Measurements from ENCODE around the gene ZFC3H1. TPM values are rescaled to one million over a fixed set of nuclear protein-coding genes. Genes with fewer than 3 reads are reported as not detected.

The ZFC3H1 gene
- total and polyA plus RNA-seq, 9 of the 15 experiments (the other 6 are each of a cell fraction or from before 2014, with no cell fraction given): 14.8 to 80.5 (median 22.1) TPM

DNA sequence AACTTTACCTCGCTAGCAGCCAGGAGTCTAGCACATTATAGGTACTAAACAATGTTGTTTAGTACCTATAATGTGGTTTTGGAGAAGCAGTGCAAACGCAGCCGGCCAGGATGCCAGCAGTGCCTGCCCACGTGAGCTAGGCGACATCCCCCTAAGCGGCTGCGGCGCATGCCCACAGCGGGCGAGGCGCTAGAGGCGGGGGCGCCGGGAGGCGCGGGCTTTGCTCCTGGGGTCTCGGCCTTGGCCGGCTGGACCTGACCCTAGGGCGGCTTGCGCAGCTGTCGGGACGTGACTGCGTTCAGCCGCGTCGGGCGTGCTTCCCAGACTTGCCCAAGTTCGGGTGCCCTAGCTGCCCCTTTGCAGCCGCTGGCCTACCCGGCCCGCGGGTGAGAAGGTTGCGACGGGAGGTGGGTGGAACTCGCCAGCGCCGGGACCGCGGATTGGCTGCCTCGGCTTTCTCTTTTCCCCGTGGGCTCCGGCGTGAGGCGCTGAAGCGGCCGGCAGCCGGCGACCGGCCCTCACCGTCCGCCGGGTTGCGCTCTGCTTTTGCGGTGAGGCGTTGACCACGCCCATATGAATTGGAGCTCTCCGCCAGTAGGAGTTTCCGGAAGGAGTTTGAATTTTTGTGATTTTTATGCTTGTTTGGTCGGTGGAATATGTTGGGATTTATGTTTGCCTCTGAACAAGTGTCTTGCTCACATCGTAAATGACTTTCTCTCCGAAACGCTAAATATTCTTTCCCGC, 22.4 kb upstream of the ZFC3H1 start, which contains the start of gene TMEM19 (continued):
- TF ChIP-seq, protein P1, sequence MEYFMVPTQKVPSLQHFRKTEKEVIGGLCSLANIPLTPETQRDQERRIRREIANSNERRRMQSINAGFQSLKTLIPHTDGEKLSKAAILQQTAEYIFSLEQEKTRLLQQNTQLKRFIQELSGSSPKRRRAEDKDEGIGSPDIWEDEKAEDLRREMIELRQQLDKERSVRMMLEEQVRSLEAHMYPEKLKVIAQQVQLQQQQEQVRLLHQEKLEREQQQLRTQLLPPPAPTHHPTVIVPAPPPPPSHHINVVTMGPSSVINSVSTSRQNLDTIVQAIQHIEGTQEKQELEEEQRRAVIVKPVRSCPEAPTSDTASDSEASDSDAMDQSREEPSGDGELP (CRISPR knock-in tag; IDR thresholded peaks at IDR 0.05; ENCODE audit: borderline replicate concordance): peak; percentile 82
- TF ChIP-seq, protein P2, sequence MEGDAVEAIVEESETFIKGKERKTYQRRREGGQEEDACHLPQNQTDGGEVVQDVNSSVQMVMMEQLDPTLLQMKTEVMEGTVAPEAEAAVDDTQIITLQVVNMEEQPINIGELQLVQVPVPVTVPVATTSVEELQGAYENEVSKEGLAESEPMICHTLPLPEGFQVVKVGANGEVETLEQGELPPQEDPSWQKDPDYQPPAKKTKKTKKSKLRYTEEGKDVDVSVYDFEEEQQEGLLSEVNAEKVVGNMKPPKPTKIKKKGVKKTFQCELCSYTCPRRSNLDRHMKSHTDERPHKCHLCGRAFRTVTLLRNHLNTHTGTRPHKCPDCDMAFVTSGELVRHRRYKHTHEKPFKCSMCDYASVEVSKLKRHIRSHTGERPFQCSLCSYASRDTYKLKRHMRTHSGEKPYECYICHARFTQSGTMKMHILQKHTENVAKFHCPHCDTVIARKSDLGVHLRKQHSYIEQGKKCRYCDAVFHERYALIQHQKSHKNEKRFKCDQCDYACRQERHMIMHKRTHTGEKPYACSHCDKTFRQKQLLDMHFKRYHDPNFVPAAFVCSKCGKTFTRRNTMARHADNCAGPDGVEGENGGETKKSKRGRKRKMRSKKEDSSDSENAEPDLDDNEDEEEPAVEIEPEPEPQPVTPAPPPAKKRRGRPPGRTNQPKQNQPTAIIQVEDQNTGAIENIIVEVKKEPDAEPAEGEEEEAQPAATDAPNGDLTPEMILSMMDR (IDR thresholded peaks at IDR 0.05 in 2 of 3, conservative IDR thresholded peaks at IDR 0.05 in 1 of 3; ENCODE audit: insufficient read depth in 2 of 3, low read depth in 1 of 3, low read length in 3 of 3): peak; percentile 53 to 91 (median 71)
- TF ChIP-seq YY1 (IDR thresholded peaks at IDR 0.05; ENCODE audit: borderline replicate concordance in 1 of 3, control insufficient read depth in 1 of 3, extremely low read depth in 1 of 3, insufficient read depth in 3 of 3, insufficient read length in 1 of 3, insufficient replicate concordance in 2 of 3, low read depth in 1 of 3, low read length in 2 of 3) (peak in 1 of 3 experiments; percentile 40), ZFX (CRISPR knock-in tag; IDR thresholded peaks at IDR 0.05) (peak; percentile 98), CHD1 (IDR thresholded peaks at IDR 0.05; ENCODE audit: low read length) (peak; percentile 36), ZBTB7A (IDR thresholded peaks at IDR 0.05; ENCODE audit: borderline replicate concordance, control insufficient read depth, low read depth, low read length) (peak; percentile 83), HNRNPLL (IDR thresholded peaks at IDR 0.05; ENCODE audit: low read depth, low read length, poor library complexity, severe bottlenecking) (peak; percentile 87)
- TF ChIP-seq, protein P3, sequence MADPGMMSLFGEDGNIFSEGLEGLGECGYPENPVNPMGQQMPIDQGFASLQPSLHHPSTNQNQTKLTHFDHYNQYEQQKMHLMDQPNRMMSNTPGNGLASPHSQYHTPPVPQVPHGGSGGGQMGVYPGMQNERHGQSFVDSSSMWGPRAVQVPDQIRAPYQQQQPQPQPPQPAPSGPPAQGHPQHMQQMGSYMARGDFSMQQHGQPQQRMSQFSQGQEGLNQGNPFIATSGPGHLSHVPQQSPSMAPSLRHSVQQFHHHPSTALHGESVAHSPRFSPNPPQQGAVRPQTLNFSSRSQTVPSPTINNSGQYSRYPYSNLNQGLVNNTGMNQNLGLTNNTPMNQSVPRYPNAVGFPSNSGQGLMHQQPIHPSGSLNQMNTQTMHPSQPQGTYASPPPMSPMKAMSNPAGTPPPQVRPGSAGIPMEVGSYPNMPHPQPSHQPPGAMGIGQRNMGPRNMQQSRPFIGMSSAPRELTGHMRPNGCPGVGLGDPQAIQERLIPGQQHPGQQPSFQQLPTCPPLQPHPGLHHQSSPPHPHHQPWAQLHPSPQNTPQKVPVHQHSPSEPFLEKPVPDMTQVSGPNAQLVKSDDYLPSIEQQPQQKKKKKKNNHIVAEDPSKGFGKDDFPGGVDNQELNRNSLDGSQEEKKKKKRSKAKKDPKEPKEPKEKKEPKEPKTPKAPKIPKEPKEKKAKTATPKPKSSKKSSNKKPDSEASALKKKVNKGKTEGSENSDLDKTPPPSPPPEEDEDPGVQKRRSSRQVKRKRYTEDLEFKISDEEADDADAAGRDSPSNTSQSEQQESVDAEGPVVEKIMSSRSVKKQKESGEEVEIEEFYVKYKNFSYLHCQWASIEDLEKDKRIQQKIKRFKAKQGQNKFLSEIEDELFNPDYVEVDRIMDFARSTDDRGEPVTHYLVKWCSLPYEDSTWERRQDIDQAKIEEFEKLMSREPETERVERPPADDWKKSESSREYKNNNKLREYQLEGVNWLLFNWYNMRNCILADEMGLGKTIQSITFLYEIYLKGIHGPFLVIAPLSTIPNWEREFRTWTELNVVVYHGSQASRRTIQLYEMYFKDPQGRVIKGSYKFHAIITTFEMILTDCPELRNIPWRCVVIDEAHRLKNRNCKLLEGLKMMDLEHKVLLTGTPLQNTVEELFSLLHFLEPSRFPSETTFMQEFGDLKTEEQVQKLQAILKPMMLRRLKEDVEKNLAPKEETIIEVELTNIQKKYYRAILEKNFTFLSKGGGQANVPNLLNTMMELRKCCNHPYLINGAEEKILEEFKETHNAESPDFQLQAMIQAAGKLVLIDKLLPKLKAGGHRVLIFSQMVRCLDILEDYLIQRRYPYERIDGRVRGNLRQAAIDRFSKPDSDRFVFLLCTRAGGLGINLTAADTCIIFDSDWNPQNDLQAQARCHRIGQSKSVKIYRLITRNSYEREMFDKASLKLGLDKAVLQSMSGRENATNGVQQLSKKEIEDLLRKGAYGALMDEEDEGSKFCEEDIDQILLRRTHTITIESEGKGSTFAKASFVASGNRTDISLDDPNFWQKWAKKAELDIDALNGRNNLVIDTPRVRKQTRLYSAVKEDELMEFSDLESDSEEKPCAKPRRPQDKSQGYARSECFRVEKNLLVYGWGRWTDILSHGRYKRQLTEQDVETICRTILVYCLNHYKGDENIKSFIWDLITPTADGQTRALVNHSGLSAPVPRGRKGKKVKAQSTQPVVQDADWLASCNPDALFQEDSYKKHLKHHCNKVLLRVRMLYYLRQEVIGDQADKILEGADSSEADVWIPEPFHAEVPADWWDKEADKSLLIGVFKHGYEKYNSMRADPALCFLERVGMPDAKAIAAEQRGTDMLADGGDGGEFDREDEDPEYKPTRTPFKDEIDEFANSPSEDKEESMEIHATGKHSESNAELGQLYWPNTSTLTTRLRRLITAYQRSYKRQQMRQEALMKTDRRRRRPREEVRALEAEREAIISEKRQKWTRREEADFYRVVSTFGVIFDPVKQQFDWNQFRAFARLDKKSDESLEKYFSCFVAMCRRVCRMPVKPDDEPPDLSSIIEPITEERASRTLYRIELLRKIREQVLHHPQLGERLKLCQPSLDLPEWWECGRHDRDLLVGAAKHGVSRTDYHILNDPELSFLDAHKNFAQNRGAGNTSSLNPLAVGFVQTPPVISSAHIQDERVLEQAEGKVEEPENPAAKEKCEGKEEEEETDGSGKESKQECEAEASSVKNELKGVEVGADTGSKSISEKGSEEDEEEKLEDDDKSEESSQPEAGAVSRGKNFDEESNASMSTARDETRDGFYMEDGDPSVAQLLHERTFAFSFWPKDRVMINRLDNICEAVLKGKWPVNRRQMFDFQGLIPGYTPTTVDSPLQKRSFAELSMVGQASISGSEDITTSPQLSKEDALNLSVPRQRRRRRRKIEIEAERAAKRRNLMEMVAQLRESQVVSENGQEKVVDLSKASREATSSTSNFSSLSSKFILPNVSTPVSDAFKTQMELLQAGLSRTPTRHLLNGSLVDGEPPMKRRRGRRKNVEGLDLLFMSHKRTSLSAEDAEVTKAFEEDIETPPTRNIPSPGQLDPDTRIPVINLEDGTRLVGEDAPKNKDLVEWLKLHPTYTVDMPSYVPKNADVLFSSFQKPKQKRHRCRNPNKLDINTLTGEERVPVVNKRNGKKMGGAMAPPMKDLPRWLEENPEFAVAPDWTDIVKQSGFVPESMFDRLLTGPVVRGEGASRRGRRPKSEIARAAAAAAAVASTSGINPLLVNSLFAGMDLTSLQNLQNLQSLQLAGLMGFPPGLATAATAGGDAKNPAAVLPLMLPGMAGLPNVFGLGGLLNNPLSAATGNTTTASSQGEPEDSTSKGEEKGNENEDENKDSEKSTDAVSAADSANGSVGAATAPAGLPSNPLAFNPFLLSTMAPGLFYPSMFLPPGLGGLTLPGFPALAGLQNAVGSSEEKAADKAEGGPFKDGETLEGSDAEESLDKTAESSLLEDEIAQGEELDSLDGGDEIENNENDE (IDR thresholded peaks at IDR 0.05; ENCODE audit: low read depth, low read length): no peak

All from K562 (cell line).